NCI-H82 treated with DMSO at 0.1 percent for 48 hours (cell line): ENCODE data around the gene AFAP1.

Experiments
- DNase-seq: peaks from one replicate; lab custom pipeline; 2025; ENCODE audit not compliant: unreplicated experiment; lab: John Stamatoyannopoulos, UW

AFAP1 gene

GRCh38 chr4:7740866-7741525 lies 198.7 kb downstream of the AFAP1 start:
- DNase-seq, result no peak

- DNase-seq, result no peak
These were observed 199.5 kb downstream of the AFAP1 start for GRCh38 chr4:7739918-7740865.

DNA sequence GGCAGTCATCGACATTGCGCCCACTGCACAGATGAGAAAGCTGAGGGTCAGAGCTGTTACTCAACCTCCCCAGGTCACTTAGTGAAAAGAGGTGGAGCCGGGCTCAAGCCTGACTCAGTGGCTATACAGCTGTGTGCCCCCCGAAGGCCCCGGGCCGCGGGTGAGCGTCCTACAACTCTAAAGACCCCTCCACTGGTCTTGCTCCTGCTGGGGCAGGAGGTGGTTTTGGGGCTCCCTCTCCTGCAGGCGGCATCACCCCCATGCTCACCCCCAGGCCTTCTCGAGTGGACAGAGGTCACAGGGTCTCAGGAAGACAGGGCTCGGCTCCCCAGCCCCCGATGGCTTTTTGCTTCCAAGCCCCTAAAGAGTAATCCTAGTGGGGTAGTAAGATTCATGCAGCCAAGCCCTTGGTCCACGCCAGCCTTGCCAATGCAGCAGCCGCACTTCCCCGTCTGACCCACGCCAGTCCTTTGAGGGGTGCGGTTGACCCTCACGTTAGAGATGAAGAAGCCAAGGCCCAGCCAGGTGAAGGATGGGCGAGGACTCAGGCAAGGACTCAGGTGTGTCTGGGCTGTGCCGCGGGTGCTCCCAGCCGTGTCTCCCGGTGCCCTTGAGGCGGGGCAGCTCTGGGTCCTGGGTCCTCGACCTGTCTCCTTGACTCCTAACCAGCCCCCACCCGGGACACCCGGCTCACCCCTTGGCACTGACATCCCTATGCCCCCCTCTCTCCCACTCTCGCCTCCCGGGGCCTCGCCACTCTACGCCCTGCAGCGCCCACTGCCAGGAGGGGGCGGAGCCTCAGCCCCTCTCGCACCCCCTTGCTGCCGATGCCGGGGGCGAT lies 200.4 kb downstream of the AFAP1 start:
- no peak for DNase-seq

- DNase-seq, result no peak
These were observed 201.1 kb downstream of the AFAP1 start for GRCh38 chr4:7738458-7739076.

GRCh38 chr4:7737752-7738457 lies 201.8 kb downstream of the AFAP1 start:
- no peak for DNase-seq

DNA sequence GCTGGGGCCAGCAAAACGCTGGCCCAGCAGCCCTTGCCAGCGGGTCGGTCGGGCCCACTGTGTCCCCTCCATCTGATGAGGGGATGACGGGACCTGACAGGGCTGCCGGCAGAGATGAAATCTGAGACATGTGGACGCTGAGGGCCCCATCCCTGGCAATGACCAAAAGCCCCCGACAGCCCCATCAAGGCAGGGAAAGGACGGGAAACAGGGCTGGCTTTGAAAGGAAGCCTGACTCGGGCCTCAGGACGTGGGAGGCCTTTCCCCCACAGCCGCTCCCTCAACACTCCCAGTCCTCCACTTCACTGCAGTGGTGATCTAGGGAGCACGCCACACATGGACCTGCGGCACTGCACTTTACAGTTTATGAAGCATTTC lies 202.4 kb downstream of the AFAP1 start:
- DNase-seq, result no peak

DNA sequence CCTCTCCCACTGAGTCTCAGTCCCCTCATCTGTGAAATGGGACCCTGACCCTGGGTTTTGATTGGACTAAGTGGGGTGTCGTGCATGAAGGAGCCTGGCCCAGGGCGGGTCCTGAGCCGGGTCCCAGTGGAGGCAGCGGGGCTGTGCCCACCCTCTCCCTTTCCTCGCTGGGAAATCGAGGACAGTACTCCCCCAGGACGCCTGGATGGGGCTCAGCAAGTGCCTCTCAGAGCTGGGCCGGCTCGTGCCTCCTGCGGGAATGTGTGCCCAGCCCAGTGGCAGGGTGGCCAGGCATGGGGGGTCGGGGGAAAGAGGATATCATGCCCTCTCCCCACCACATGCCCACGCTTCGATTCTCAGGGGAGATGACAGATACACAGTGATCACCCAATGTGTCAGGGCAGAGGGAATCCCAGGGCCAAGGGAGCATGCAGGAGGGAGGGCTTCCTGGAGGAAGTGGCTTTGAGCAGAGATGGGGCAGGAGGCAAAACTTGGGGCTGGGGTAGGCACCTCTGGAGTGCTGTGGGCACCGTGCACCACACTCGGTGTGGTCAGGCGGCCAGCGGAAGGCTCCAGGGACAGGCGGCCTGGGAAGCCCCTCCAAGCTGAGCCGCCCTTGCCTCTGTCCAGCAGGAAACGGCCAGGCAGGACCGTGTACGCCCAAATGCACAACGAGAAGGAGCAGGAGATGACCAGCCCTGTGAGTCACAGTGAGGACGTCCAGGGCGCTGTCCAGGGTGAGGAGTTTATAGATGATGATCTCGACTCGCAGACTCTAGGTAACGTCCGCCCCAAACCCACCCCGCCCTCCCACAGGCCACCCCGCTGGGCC lies 203.0 kb downstream of the AFAP1 start:
- no peak for DNase-seq

GRCh38 chr4:7735961-7736360 lies 203.7 kb downstream of the AFAP1 start:
- no peak for DNase-seq

DNA sequence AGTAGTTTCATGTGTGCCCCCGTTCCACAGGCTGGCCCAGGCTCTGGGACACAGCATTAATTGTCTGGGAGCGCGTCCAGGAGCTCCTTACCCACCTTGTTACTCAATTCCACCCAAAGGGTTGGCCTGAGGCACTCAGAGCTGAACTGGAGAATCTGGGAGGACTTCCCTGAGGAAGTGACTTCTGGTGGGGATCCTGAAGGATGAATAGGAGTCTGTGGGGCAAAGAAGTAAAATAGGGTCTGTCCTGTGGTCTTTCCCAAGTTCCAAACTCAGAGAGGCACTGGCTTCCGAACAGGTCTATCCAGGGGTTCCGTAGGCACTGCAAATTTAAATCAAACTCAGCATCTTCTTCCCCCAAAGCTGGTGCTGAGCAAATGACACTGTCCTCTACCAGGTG lies 204.3 kb downstream of the AFAP1 start:
- DNase-seq, result no peak

GRCh38 chr4:7734651-7735260 lies 204.9 kb downstream of the AFAP1 start:
- DNase-seq, result no peak

GRCh38 chr4:7733801-7734650 lies 205.6 kb downstream of the AFAP1 start:
- no peak for DNase-seq

- DNase-seq, result no peak
These were observed 206.5 kb downstream of the AFAP1 start for GRCh38 chr4:7733201-7733600.

GRCh38 chr4:7732263-7732662 lies 207.4 kb downstream of the AFAP1 start:
- no peak for DNase-seq

DNA sequence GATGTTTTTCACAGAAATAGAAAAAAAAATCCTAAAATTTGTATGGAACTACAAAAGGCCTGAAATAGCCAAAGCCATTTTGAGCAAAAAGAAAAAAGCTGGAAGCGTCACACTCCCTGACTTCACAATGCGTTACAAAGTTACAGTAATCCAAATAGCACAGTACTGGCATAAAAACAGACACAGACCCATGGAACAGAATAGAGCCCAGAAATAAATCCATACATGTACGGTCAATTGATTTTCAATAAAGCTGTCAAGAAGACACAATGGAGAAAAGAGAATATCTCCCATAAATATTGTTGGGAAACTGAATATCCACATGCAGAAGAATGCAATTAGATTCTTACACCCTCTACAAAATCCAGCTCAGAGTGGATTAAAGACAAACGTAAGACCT lies 208.2 kb downstream of the AFAP1 start:
- no peak for DNase-seq

- DNase-seq, result no peak
These were observed 211.9 kb downstream of the AFAP1 start for GRCh38 chr4:7727749-7728148.

GRCh38 chr4:7726665-7727413 lies 212.8 kb downstream of the AFAP1 start:
- no peak for DNase-seq

GRCh38 chr4:7725951-7726350 lies 213.7 kb downstream of the AFAP1 start:
- DNase-seq, result no peak

DNA sequence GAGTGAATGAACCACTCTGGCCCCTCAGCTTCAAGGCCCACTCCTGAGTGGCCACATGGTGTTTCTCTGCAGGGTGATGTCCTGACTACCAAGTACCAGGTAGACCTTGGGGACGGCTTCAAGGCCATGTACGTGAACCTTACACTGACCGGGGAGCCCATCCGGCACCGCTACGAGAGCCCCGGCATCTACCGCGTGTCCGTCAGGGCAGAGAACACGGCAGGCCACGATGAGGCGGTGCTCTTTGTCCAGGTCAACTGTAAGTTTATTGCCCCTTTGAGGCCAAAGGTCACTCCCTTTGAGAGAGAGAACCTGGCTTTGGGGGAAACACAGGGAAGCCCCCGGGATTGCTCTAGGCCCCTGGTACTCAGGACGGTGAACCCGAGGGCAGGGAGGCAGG lies 216.0 kb downstream of the AFAP1 start:
- no peak for DNase-seq
